Naive B cell (primary cell): ENCODE data around the gene SIGLEC6. TPM values are rescaled to one million over a fixed set of nuclear protein-coding genes. Genes with fewer than 3 reads are reported as not detected.

ENCODE experiments used
- ATAC-seq, 2 donors: fragments of 150-1000 bp; cut with Tn5 transposase; 2 replicates each; pipeline ENCODE4 v1.10.0; 2021; ENCODE audit warnings: low read depth in 2 of 2, mild to moderate bottlenecking in 2 of 2, moderate library complexity in 2 of 2
- DNase-seq: peaks from one replicate; pipeline ENCODE4 v3.0.0; 2022
- H3K27ac Mint-ChIP-seq, 6 donors: one replicate each; pipeline ENCODE4 v1.8.0; 2020 to 2022; ENCODE audit warnings: mild to moderate bottlenecking in 6 of 6, mixed read lengths in 6 of 6, moderate library complexity in 5 of 6, inconsistent platforms in 2 of 6
- H3K27me3 Mint-ChIP-seq, 3 donors: one replicate each; pipeline ENCODE4 v1.8.0; 2021 to 2022; ENCODE audit warnings: mixed read lengths in 3 of 3, mild to moderate bottlenecking in 1 of 3
- H3K36me3 Mint-ChIP-seq, 2 donors: one replicate each; pipeline ENCODE4 v1.8.0; 2020 to 2022; ENCODE audit warnings: mixed read lengths in 2 of 2, inconsistent platforms in 1 of 2, mild to moderate bottlenecking in 1 of 2
- H3K4me1 Mint-ChIP-seq, 3 donors: one replicate each; pipeline ENCODE4 v1.8.0; 2020 to 2022; ENCODE audit warnings: mixed read lengths in 3 of 3, inconsistent platforms in 1 of 3, mild to moderate bottlenecking in 1 of 3, moderate library complexity in 1 of 3
- H3K4me3 Mint-ChIP-seq, 8 donors: one replicate each; pipeline ENCODE4 v1.8.0; 2020 to 2022; ENCODE audit warnings: mild to moderate bottlenecking in 8 of 8, mixed read lengths in 8 of 8, moderate library complexity in 8 of 8, inconsistent platforms in 2 of 8
- H3K9me3 Mint-ChIP-seq, 7 donors: one replicate each; pipeline ENCODE4 v1.8.0; 2020 to 2022; ENCODE audit warnings: mixed read lengths in 7 of 7, mild to moderate bottlenecking in 5 of 7, inconsistent platforms in 2 of 7, moderate library complexity in 1 of 7
- polyA plus RNA-seq, 6 donors: library from polyadenylated mRNA; unstranded; fragments of 300-500 nt; fragmentation: Illumina TruSeq; gene quantifications; one replicate each; pipeline ENCODE4 v1.2.3, GENCODE V29; 2021; ENCODE audit warnings: low read depth in 6 of 6

SIGLEC6 gene
- polyA plus RNA-seq, 6 donors from 2014 or later, result 0.72 to 1.9 (median 1.2) TPM; not detected in 1

DNA sequence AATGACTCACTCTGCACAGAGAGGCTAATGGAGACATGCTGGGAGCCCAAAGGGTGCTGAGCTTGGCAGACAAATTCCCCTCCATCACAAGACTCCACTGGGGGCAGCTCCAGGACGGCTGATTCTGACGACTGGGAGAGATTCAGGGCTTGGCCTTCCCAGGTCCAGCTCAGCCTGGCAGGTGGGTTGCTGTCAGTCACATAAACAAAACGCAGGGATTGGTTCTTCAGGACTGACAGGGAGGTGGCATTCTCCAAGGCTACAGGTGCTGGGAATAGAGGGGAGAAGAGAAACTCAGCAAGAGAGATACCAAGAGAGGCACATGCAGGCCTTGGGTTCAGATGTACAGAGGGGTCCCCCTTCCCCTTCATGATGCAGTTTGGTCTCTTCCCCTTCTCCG, 28.9 kb upstream of the SIGLEC6 start:
- peaks cover 0 to 5% (median 0%) of the 10 kb centered on the region in 7 donors for H3K9me3 Mint-ChIP-seq
- H3K27me3 Mint-ChIP-seq, result peaks cover 6 to 28% (median 13%) of the 10 kb centered on the region in 3 donors
- H3K27ac Mint-ChIP-seq, result peak overlapping the region in 1 of 6 donors; percentile 81
- H3K4me3 Mint-ChIP-seq, result no peak overlapping the region
- ATAC-seq (no peak), DNase-seq (no peak)
- H3K36me3 Mint-ChIP-seq, result peaks cover 0 to 10% of the 10 kb centered on the region in 2 donors
- peaks cover 25 to 52% (median 25%) of the 10 kb centered on the region in 3 donors for H3K4me1 Mint-ChIP-seq

DNA sequence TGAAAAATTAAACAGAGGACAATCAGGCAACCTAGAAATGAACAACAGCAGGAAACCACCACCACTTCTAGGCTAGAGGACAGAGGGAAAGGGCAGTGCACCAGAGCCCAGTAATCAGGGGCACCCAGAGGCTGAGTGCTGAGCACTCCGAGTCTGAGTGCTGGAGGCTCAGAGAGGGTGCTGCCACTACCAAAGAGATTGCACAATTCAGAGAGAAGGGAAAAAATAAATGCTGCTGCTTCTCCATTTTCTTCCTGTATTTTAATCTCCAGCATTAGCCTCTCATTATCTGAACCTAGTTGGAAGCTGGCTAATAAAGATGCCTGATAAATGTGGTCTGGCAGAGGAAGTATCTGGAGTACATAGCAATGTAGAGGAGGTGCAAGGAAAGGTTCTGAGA, 27.8 kb upstream of the SIGLEC6 start:
- Mint-ChIP-seq H3K27me3 (peaks cover 3 to 28% (median 13%) of the 10 kb centered on the region in 3 donors), H3K4me1 (peaks cover 15 to 49% (median 18%) of the 10 kb centered on the region in 3 donors), H3K9me3 (peaks cover 0 to 6% (median 0%) of the 10 kb centered on the region in 7 donors), H3K36me3 (peaks cover 0 to 10% of the 10 kb centered on the region in 2 donors), H3K4me3 (no peak overlapping the region), H3K27ac (no peak overlapping the region)
- ATAC-seq (no peak), DNase-seq (no peak)

DNA sequence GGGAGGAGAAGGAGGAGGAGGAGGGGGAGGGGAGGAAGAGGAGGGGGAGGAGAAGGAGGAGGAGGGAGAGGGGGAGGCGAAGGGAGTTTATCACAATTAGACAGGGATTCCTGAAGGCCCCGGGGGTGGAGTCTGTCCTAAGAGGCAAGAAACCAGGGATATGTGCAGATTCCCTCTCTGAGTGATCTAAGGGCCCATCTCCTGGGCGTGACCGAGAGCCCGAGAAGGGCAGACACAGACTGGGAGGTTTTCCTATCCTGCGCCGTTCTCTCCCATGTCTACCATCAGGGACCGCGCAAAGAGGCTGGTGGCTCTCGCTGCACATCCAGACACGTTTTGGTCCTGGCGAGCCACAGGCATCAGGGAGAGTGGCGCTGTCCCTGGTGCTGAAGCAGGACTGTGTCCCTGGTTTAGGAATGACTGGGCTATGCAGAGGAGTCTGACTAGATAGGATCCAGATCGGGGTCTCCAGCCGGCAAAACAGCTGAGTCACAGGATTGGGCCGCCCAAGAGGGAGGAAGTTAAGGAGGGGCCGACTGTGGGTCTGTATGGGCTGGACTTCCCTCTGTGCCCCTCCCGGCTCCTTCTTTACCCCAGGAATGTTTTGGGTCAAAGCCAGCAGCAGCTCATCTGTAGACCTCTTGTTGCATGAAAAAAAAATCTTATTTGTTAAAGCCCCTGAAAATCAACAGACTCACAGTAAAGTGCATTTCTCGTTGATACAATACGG, 21.7 kb upstream of the SIGLEC6 start:
- H3K4me3 Mint-ChIP-seq, result peak overlapping the region; percentile 85 to 99 (median 94)
- H3K4me1 Mint-ChIP-seq, result peaks cover 51 to 72% (median 61%) of the 10 kb centered on the region in 3 donors
- peaks cover 0 to 3% (median 0%) of the 10 kb centered on the region in 3 donors for H3K27me3 Mint-ChIP-seq

GRCh38 chr19:51552608-51552995, 21.1 kb upstream of the SIGLEC6 start:
- ATAC-seq (no peak), DNase-seq (no peak)
- H3K9me3 Mint-ChIP-seq, result peaks cover 0 to 7% (median 0%) of the 10 kb centered on the region in 7 donors
- peak overlapping the region; percentile 85 to 99 (median 94) for H3K4me3 Mint-ChIP-seq
- peaks cover 0 to 11% of the 10 kb centered on the region in 2 donors for H3K36me3 Mint-ChIP-seq
- peak overlapping the region in 5 of 6 donors; percentile 47 to 97 (median 85) for H3K27ac Mint-ChIP-seq
- H3K4me1 Mint-ChIP-seq, result peaks cover 57 to 78% (median 66%) of the 10 kb centered on the region in 3 donors
- H3K27me3 Mint-ChIP-seq, result peaks cover 0 to 3% (median 0%) of the 10 kb centered on the region in 3 donors

More for the DNA sequence above, 21.7 kb upstream of the SIGLEC6 start:
- Mint-ChIP-seq H3K9me3 (peaks cover 0 to 7% (median 0%) of the 10 kb centered on the region in 7 donors), H3K36me3 (peaks cover 0 to 11% of the 10 kb centered on the region in 2 donors), H3K27ac (peak overlapping the region in 2 of 6 donors; percentile 85 to 97)
- ATAC-seq (no peak), DNase-seq (no peak)

GRCh38 chr19:51551673-51552432, 20.4 kb upstream of the SIGLEC6 start:
- H3K36me3 Mint-ChIP-seq, result peaks cover 0 to 11% of the 10 kb centered on the region in 2 donors
- H3K9me3 Mint-ChIP-seq, result peaks cover 0 to 7% (median 0%) of the 10 kb centered on the region in 7 donors
- peak; percentile 58 to 62 for ATAC-seq
- peak overlapping the region; percentile 85 to 99 (median 94) for H3K4me3 Mint-ChIP-seq
- peak overlapping the region; percentile 82 to 98 (median 96) for H3K27ac Mint-ChIP-seq
- peaks cover 0 to 2% (median 0%) of the 10 kb centered on the region in 3 donors for H3K27me3 Mint-ChIP-seq
- DNase-seq, result peak; percentile 43
- peaks cover 64 to 85% (median 73%) of the 10 kb centered on the region in 3 donors for H3K4me1 Mint-ChIP-seq

DNA sequence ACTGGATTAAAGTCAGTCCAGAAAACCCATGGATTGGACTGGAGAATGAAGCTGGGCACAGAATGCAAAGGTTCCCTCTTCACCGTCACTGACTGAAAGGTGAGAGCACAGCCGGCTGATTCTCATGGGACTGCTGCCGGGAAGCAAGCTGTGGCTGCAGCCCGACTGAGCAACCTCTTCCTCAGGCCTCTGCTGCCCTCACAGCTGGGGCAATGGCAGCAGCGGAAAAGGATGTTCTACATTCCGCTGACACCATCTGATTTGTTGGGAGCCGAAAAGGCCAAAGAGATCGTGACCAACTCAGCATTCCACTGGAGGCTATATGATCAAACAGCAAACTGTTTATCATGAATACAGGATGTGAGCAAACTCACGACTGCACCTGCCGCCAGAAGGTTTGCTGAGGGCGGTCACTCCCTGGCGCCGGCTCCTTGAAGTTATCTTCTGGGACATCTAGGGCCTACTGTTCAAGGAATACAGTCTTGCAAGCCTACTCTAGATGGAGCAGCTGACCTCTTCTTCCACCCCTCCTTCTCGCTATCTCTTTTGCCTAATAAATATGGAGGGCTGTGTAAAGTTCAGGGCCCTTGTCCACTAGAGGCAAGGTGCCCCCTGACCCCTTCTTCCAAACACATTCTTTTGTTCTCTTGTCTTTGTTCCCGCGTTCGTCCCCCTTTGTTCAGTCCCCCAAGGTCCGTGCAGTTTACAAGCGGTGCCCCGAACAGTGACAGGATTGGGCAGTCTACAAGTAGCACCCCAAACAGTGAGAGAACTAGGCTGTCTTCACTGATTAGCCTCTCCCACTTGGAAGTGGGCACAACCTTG, 19.6 kb upstream of the SIGLEC6 start:
- Mint-ChIP-seq H3K27ac (peak overlapping the region; percentile 82 to 98 (median 96)), H3K27me3 (no peaks in the 10 kb centered on the region), H3K9me3 (peaks cover 0 to 7% (median 0%) of the 10 kb centered on the region in 7 donors), H3K36me3 (peaks cover 0 to 11% of the 10 kb centered on the region in 2 donors), H3K4me3 (peak overlapping the region; percentile 85 to 99 (median 94)), H3K4me1 (peaks cover 72 to 85% (median 79%) of the 10 kb centered on the region in 3 donors)
- DNase-seq (no peak), ATAC-seq (peak; percentile 29 to 32)

DNA sequence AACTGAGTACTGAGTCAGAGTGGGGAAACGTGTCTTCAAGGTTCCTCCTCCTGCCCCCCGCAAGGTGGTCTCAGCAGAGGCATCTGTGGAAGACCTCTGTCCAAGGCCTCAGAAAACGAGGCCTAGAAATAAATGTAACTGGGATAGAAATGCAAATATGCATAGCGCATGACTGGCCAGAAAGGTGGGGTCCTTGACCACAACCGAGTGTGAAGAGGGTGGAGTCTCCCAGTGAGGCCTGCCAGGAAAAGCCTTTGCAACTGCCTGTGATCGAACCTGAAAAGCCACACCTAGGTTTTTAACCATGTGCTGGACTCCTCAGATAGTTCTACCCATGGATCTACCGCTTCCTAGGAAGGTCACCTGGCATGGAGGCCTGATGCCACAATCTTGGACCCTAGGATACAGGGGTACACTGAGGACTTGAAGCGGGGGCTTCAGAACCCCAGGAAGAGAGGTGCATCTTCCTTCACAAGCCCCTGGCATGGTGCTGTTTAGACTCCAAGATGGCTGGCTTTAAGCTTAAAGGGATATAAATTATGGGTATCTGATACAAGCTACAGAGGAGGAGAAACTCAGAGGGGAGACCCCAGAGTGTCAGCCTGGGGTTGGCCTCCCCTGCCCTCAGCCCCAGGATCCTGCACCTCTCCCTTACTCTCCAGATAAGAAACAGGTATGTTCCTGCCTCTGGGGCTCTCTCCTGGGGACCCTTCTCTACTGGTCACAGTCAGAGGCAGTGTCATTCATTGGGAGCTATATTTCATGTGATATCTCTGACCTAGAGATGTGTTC, 18.3 kb upstream of the SIGLEC6 start:
- Mint-ChIP-seq H3K4me1 (peaks cover 76 to 92% (median 91%) of the 10 kb centered on the region in 3 donors), H3K9me3 (peaks cover 0 to 4% (median 0%) of the 10 kb centered on the region in 7 donors), H3K36me3 (peaks cover 0 to 11% of the 10 kb centered on the region in 2 donors), H3K27me3 (no peaks in the 10 kb centered on the region), H3K27ac (peak overlapping the region; percentile 85 to 98 (median 94)), H3K4me3 (peak overlapping the region; percentile 85 to 99 (median 94))
- ATAC-seq, result peak; percentile 15 to 19
- DNase-seq, result no peak

GRCh38 chr19:51548891-51549305, 17.4 kb upstream of the SIGLEC6 start:
- ATAC-seq, result no peak
- peaks cover 0 to 11% of the 10 kb centered on the region in 2 donors for H3K36me3 Mint-ChIP-seq
- peaks cover 77 to 94% (median 91%) of the 10 kb centered on the region in 3 donors for H3K4me1 Mint-ChIP-seq
- peak overlapping the region; percentile 85 to 98 (median 94) for H3K27ac Mint-ChIP-seq
- H3K4me3 Mint-ChIP-seq, result peak overlapping the region; percentile 85 to 99 (median 94)
- H3K27me3 Mint-ChIP-seq, result no peaks in the 10 kb centered on the region
- no peak for DNase-seq
- H3K9me3 Mint-ChIP-seq, result peaks cover 0 to 3% (median 0%) of the 10 kb centered on the region in 7 donors

DNA sequence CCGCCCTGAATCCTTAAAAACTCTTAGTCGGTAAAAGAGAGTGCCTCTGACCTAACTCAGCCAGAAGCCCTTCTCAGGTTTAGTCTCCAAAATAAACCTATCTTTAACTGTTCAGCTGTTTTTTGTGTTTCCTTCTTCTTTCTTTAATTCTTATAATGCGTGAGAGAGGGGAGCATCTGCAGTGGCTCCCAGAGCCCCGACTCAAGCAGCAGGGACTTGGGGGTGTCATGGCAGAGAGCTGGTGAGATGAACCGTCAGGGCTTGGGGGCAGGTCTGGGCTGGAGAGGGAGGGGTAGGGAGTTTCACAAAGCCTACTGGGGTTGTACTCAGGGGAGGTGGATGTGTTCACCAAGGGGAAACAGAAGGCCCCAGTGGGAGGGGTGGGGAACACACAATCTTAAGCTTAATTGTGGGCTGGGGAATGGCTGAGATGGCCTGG, 16.8 kb upstream of the SIGLEC6 start:
- Mint-ChIP-seq H3K36me3 (peaks cover 0 to 11% of the 10 kb centered on the region in 2 donors), H3K4me1 (peaks cover 80 to 94% (median 90%) of the 10 kb centered on the region in 3 donors), H3K27ac (peak overlapping the region in 5 of 6 donors; percentile 57 to 91 (median 85)), H3K9me3 (peaks cover 0 to 3% (median 0%) of the 10 kb centered on the region in 7 donors), H3K4me3 (peak overlapping the region; percentile 69 to 91 (median 85)), H3K27me3 (no peaks in the 10 kb centered on the region)
- ATAC-seq, result peak in 1 of 2 donors; percentile 25
- DNase-seq, result no peak

- H3K4me1 Mint-ChIP-seq, result peaks cover 75 to 92% (median 86%) of the 10 kb centered on the region in 3 donors
- DNase-seq (no peak), ATAC-seq (no peak)
- H3K36me3 Mint-ChIP-seq, result peaks cover 0 to 11% of the 10 kb centered on the region in 2 donors
- peak overlapping the region; percentile 69 to 91 (median 85) for H3K4me3 Mint-ChIP-seq
- H3K27me3 Mint-ChIP-seq, result peaks cover 0 to under 1% (median 0%) of the 10 kb centered on the region in 3 donors
- peak overlapping the region in 5 of 6 donors; percentile 57 to 91 (median 85) for H3K27ac Mint-ChIP-seq
- peaks cover 0 to 2% (median 0%) of the 10 kb centered on the region in 7 donors for H3K9me3 Mint-ChIP-seq
These were observed 16.1 kb upstream of the SIGLEC6 start for GRCh38 chr19:51547397-51548212.
